SH-SY5Y (cell line): Measurements from ENCODE around the gene ROBO3.

Source experiments
- GATA2 ChIP-seq: IDR thresholded peaks from 2 replicates; pipeline ENCODE4 v1.6.1; 2011; ENCODE audit warnings: mild to moderate bottlenecking, low read depth, low read length
- GATA3 ChIP-seq: IDR thresholded peaks from 2 replicates; pipeline ENCODE4 v1.6.1; 2011; ENCODE audit warnings: low read depth, mild to moderate bottlenecking, low read length, moderate library complexity

- TF ChIP-seq GATA2: no peak
- no peak for TF ChIP-seq GATA3
Measured at GRCh38 chr11:124890683-124891372, 25.6 kb downstream of the ROBO3 start.
